Upper lobe of left lung (tissue), 4 donors: ENCODE results near the gene KCNK4.

Experiments used
- POLR2A ChIP-seq, 4 donors: fragments of 450-650 bp; IDR thresholded peaks; one replicate each; pipeline ENCODE4 v1.5.1; 2016 to 2017; ENCODE audit warnings: antibody characterized with exemption in 4 of 4, mild to moderate bottlenecking in 2 of 4
- POLR2AphosphoS5 ChIP-seq, 2 donors: sonication (generic); formaldehyde crosslinking; IDR thresholded peaks; one replicate each; pipeline ENCODE4 v1.5.1; 2017; ENCODE audit warnings: antibody characterized with exemption in 2 of 2
- TF ChIP-seq, protein P1 (sequence below), 6 experiments: fragments of 450-650 bp in 4 of 6; fragments of 200-600 bp in 2 of 6; sonication (generic) in 2 of 6; IDR thresholded peaks; one replicate each; pipeline ENCODE4 v1.5.1; 2016 to 2019; ENCODE audit warnings: antibody characterized with exemption in 6 of 6

DNA sequence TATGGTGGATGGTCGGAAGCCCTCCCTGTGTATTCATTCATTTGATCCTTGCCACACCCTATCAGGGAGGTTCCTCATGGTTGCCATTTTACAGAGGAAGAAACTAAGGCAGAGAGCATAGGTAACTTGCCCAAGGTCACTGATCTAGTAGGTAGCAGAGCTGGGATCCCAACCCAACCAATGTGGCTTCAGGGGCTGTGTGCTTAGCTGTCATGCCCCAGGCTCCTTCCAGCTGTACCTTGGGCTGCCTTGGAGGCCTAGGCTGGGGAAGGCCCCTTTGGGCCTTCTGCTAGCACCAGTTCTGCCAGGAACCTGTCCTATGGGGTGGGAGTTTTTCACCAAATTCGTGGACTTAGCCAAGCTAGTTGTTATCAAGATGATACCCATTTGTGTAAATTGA lies 15.3 kb upstream of the KCNK4 start:
- TF ChIP-seq, protein P1, sequence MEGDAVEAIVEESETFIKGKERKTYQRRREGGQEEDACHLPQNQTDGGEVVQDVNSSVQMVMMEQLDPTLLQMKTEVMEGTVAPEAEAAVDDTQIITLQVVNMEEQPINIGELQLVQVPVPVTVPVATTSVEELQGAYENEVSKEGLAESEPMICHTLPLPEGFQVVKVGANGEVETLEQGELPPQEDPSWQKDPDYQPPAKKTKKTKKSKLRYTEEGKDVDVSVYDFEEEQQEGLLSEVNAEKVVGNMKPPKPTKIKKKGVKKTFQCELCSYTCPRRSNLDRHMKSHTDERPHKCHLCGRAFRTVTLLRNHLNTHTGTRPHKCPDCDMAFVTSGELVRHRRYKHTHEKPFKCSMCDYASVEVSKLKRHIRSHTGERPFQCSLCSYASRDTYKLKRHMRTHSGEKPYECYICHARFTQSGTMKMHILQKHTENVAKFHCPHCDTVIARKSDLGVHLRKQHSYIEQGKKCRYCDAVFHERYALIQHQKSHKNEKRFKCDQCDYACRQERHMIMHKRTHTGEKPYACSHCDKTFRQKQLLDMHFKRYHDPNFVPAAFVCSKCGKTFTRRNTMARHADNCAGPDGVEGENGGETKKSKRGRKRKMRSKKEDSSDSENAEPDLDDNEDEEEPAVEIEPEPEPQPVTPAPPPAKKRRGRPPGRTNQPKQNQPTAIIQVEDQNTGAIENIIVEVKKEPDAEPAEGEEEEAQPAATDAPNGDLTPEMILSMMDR (IDR thresholded peaks at IDR 0.05) = no peak
- TF ChIP-seq POLR2A (IDR thresholded peaks at IDR 0.05) (no peak), POLR2AphosphoS5 (IDR thresholded peaks at IDR 0.05) (no peak)
